CMK (cell line): ENCODE data around the gene ARPIN.
"Not testable (repeated sequence)": the region's sequence is repeated elsewhere in the genome, so short reads cannot be mapped to it uniquely, and the experiment has no call there.

Source experiments
- DNase-seq: peaks from one replicate; pipeline ENCODE4 v3.0.0-alpha.2; 2010; ENCODE audit warnings: low read depth

Gene ARPIN

DNA sequence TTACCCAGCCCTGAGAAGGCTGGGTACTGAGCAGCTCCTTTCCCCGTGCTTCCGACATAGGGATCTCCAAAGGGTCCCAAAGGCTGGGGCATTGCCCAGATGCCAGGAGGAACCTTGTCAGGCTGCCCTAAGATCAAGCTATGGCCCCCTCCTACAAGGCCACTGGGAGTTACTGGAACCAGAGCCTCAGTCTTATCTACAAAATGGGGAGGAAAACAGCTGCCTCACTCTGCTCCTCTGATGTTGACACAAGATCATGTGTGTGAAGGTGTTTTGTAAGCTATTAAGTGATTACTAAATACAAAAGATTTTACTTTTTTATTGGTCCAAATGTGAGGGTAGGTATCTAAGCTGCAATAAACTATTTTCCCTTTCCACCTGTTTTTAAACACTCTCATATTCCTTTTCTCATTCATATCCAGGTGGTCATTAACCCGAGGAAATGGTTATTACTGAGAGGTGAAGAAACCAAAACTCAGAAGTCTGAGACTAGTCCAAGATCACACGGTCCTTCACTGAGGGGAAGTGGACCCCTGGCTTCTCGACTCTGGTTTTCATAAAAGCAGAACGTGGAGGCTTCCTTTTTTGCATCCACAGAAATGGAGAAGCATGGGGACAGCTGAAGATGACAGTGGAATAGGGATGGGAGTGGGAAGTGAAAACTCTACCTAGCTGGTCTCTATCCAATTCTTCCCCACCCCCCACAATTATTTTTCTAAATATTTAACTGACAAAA, 1.7 kb downstream of the ARPIN start:
- no peak for DNase-seq

DNA sequence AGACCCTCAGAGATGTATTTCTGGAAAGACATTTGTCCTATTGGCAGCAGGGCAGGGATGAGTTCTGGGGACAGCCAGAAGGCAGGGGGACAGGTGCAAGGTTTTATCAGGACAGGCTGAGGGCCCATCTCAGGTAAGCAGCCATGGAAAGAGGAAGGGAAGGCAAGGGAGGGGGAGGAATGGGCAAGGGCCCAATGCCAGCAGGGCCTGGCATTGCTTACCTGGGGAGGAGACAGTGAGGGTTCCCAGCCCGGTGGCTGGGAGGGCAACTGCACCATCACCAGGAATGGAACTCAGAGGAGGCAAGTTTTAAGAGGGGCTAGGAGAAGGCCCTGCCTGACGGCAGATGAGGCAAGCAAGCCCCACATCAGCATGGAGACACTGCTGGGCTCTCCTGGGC, 3.1 kb downstream of the ARPIN start:
- DNase-seq: no peak

DNA sequence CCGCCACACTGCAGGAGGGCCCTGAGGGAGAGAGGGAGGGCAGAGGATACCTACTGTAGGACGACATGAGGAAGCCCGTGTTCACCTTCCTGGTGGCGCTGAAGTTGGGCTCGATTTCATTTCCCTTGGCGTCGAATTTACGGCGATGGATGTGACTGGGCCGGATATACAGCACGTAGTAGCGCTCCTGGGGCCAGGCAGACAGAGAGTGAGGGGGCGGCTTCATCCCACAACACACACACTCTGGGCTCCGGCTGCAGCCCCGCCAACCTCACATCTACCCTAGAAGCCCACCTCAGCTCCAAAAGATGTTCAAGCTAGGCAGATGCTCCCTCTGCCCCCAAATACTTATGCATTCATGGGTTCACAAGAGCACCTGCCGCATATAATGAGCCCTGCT, 4.5 kb downstream of the ARPIN start:
- no peak for DNase-seq

DNA sequence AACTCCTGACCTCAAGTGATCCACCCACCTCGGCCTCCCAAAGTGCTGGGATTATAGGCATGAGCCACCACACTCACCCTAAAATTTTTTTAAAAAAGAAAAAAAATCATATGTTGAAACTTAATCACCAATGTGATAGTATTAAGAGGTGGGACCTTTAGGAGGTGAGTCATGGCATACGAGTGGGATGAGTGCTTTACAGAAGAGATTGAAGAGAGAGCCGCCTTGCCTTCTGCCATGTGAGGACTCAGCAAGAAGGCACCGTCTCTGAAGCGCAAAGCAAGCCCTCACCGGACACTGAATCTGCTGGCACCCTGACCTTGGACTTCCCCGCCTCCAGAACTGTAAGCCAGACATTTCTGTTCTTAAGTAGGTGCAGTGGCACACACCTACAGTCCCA, 5.5 kb downstream of the ARPIN start:
- no peak for DNase-seq

DNA sequence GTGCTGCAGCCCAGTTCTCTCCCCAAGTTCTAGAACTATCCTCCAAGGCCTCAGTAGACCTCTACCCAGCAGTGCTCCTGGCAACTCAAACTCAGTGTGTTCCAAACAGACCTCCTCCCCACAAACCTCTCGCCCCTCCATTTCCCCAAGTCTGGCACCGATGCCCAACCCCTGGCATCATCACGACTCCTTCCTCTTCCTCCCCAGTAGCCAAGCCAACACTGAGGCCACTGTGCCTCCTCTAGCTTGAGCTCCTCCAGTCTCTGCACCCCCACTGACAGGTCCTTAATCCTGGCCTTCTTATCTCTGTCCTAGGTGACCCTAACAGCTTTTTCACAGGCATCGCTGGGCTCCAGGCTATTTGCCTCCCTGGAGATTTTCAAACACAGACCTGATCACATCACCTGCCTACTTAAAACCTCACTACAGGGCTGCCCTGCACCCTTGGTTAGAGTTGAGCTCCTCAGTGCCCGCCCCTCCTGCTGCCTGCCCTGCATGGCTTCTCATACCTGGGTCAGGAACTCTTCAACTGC, 6.8 kb downstream of the ARPIN start:
- no peak for DNase-seq

DNA sequence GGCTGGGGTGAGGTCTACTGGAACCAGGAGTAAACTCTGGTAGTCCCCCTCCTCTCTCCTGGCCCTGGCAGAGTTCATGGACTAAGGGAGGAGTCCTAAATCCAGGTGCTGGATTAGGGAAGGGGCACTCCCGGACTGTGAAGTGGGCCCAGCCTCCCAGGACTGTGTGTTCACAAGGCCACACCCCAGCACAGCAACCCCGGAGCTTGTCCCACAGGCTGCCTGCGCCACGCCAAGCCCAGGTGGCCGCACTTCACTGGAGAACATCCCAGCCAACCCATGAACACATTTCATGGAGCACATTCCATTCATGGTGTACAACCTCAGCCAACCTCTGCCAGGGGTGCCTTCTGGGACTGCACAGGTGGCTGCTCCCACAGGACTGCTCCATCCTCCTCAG, 8.2 kb downstream of the ARPIN start:
- DNase-seq: no peak

DNA sequence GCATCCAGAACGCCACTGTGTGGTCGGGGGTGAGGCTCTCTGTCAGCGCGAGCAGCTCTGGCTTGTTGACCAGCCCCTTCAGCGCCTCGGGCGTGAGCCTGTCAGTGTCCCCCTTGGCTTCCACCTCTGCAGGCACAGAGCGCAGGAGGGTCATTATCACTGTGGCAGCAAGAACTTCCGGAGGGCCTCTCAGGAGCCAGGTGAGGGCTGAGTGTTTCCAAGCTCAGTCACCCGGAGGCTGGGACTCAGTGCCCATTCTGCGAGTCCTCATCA, 9.0 kb downstream of the ARPIN start:
- no peak for DNase-seq

DNA sequence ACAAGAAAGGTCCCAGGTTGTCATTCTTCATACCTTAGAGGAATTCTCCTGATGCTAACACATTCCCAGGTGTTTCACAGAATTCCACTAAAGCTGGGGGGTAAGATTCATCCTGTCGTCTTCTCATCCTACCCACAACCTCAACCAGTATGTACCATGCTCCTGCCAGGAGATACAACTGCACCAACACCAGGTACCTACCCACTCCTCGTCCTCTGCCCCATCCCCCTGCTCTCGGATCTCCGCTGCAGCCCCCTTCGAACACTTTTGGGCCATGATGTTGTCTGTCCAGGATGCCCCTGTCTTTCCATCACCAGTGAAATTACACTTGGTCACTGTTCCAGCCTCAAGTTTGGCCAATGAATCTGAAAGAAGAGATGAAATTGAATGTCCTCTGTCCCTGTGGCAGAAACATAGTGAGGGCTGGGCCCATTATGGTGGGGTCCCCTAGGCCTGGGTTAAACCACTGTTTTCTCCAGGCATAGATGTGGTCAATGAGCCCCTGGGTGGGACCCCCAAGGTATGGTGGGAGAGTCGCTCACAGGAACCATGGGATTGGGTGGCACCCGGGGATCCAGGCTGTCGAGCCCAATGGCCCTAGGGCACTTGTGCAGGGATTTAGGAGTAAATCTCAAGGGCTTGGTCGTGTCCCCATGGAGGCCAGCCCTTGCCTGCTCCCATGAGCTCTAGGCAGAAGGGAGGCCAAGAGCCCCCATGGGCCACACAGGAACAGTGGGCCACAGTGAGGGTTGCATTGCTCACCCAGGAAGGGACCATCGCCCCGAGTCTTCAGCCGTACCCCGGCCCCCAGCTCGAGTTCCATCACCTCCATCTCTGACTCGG, 9.5 kb downstream of the ARPIN start:
- no peak for DNase-seq

DNA sequence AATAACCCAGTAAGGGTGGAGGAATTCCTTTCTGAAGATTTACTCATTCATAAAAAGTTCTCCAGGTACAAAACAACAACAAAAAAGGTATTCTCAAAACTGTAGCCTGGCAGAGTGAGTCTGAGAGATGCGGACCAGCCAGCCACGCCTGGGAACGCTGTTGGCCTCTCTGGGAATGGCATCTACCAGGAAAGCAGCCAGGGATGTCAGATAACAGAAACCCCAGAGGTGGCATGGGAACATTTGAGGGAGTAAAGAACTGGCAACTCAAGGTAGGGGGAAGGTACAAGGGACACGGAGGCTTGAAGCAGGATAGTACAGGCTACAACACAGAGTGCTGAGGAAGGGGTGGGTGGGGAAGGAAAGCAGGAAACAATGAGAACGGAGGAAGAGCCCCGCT, 11.9 kb downstream of the ARPIN start:
- no peak for DNase-seq

DNA sequence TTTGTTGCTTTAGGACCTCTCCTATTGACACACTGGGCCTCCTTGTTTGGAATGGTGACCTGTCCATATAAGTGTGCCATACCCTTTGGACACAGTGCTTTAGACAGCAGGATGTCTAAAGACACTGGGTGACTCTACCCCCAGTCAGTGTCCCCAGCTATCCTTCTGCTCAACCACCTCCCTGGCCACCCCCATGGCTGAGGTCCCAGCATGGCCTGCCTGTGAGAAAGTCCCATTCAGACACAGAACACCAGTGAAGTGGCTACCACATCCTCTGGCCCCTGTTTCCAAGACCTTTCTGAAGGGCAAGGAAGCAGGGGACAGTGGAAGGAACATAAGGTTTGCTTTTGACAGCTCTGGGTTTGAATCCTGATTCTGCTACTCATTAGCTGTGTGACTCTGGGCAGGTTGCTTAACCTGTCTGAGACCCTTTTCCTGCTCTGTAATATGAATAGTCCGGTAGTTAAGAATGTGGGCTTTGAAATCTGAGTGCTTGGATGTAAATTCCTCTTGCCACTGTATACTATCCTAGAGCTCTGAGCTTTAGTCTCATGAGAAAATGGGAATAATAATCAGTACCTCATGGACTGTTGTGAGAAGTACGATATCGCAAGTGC, 12.7 kb downstream of the ARPIN start:
- DNase-seq: no peak

DNA sequence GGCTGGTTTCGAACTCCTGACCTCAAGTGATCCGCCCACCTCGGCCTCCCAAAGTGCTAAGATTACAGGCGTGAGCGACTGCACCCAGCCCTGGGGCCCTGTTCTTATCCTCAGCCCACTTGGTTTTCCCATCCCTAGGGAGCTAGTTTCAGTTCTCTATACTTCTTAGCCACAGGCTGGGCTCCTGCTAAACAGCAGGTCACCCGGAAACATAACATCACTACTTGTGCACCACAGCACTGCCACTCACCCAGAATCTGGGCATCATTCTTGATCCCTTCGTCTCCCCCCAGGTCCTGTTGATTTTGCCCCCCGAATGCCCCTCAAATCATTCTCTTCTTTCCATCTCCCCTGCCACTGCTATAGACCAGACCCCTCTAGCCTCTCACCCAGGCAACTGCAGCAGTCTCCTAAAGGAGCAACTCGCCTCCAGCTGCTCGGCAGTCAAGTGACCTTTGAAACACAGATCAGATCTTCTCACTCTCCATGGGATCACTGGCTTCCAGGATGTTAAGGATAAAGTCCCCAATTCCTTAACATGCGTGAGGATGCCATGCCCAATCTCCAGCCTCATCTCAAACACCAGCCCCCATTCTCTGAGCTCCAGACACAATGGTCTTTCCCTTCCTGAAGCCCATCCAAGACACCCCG, 13.3 kb downstream of the ARPIN start:
- no peak for DNase-seq

DNA sequence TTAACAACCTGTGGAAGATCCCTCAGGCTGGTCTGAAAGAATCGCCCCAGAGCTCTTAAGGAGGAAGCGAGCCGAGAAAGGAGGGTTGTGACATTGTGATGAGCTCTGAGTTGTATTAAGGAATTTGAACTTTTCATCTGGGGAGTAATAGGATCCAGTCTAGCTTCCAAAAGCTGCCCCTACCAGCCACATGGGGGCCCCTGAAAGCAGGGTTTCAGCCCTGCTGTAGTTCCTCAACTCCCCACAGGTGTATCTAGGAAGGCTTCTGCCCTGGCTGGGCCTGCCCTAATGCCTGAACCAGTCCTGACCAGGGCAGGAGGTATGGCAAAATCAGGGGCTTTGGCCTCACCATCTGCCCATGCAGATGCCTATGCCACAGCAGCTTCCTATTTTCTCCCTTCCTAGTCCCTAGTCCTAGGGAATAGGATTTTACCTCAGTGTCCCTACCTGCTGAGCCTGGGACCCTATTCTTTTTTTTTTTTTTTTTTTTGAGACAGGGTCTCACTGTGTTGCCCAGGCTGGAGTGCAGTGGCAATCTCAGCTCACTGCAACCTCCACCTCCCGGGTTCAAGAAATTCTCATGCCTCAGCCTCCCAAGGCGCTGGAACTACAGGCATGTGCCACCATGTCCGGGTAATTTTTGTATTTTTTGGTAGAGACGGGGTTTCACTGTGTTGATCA, 14.0 kb downstream of the ARPIN start:
- DNase-seq: peak; percentile 34

DNA sequence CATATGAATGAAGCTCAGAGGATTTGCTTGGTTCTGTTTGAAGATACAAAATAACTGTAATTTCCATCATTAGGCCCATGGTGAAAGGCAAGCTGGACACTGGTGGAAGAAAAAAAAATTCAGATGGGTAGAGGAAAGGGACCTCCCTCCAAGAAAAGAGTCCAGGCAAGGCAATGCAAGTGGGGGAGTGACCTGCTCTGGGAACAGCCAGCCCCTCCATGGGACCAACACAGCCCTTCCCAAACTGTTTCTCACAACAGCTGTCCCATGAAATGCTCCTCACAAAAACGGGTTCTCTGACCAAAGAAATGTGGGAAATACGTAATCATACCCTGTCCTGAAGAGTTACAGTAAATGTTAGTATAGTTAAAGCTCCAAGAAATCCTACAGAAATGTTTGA, 14.6 kb downstream of the ARPIN start:
- DNase-seq: no peak

DNA sequence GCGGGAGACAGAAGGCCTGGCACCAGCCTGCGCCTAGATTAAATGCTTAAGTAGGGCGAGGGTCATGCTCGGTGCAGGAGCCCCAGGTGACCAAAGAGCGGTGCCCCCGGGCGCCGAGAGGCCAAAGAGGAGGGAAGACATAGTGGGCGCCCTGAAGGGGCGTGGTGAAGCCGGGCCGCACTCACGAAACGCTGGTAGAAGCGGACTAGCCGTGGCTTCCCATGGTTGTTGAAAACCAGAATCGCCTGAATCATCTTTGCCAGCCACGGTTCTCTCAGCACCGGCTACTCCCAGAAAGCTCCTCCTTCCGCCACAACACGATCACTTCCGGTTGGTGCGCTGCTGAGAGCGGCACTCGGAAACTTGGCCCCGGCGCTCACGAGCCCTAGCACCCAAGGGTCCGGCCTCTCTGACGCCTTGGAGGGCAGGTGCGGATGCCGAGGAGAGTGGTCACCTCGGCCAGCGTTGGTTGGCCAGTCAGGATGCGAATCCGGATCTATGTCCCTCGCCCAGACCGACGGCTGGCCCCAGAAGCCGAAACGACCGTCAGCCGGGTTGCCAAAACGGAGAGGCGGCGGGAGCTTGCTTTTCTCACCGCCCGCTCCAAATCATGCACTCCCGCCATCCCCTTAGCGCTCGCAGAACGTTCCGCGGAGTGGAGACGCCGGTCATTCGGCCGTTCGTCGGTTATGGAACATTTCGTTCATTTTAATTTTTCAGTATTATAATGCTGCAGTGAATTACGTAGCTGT, 18.9 kb downstream of the ARPIN start, which contains the start of gene AP3S2:
Gene AP3S2 (minus strand): TSS at position 299 of the 752 bp plus-strand sequence. CDS start 45 bp downstream, at position 254.
- DNase-seq: peak; percentile 89

DNA sequence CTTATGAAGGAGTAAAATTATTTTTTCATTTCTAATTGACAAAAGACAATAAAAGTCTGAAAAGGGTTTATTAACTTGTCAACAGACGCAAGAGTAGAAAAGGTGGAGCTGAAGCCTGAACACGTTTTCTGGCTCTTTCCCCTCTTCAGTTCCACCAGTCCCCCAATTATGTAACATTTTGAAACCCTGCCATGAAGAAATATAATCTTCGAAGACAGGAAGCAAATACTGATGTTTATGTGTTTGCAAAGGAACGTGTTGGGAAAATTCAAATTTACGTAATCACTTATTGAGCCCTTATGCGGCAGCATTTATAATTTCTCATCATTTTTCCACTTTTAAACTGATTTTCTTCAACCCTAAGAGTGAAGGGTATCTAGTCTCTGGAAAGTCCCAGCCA, 19.7 kb downstream of the ARPIN start:
- no peak for DNase-seq

DNA sequence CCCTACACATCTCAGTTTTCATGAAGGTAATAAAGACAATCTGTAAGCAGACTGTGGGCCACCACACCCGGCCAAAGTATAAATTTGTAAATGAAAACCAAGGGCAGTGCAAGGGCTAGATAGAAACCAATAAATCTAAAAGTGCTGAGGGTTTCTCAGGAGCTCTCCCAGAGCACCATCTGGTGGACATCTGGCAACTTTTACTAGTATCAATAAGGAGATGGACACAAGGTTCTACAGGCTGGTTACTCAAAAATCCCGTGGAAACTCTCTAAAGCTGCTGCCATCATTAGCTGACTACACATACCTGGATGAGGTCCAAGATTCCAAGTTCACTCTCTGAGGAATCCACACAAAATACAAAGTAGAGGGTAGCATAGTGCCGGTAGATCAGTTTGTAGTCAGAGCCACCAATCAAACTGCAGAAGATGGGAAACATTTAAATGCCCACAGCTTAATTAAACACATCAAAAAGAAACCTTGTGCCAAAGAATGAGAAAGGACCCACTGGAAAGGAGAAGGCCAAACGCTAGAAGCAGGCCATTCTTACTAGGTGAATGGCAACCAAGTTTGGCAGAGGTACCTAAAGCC, 24.4 kb downstream of the ARPIN start:
- DNase-seq: peak; percentile 4

DNA sequence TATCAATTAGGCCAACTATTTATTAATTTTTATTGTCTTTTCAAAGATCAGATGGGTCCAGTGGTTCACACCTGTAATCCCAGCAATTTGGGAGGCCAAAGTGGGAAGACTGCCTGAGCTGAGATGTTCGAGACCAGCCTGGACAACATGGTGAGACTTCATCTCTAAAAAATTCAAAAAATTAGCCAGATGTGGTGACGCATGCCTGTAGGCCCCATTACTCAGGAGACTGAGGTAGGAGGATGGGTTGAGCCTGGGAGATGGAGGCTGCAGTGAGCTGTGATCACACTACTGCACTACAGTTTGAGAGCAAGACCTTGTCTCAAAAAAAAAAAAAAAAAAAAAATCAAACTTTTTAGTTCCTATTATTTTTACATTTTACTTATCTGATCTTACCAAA, 27.1 kb downstream of the ARPIN start:
- no peak for DNase-seq

DNA sequence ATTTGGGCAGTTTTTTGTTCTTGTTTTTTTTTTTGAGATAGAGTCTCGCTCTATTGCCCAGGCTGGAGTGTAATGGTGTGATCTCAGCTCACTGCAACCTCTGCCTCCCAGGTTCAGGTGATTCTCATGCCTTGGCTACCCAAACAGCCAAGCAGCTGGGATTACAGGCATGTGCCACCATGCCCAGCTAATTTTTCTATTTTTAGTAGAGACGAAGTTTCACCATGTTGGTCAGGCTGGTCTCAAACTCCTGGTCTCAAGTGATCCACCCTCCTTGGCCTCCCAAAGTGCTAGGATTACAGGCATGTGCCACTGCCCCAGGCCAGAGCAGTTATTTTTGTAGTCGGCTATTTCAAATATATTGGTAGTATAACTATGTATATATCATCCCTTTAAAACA, 27.6 kb downstream of the ARPIN start:
- DNase-seq: not testable (repeated sequence)

DNA sequence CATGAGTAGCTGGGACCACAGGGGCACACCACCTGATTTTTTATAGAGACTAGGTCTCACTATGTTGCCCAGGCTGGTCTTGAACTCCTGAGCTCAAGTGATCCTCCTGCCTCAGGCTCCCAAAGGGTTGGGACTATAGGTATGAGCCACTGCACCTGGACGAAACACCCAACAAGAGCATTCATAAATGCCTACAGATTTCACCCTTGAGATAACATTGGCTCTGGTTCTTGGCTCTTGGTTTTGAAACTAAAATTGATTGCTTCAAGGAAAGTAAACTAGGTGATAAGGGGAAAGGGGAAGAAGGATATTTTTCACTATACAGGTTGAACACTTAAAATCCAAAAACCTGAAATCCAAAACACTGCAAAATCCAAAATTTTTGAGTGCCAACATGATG, 29.2 kb downstream of the ARPIN start:
- DNase-seq: no peak

DNA sequence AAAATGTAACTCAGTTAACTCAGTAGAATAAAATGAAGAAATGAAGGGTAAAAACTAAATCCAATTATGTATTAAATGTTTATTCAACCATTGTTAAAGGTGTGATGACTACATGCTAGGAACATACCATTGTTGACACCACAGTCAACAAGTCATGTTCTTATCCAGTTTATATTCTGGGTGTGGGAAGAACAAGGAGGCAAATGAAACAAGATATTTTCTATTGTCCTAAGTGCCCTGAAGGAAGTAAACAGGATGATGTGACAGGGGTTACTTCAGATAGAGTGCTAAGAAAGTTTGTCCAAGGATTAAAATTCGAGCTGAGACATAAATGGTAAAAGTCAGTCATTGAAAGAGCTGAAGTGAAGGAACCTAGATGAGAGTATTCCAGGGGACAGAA, 32.0 kb downstream of the ARPIN start:
- DNase-seq: no peak

DNA sequence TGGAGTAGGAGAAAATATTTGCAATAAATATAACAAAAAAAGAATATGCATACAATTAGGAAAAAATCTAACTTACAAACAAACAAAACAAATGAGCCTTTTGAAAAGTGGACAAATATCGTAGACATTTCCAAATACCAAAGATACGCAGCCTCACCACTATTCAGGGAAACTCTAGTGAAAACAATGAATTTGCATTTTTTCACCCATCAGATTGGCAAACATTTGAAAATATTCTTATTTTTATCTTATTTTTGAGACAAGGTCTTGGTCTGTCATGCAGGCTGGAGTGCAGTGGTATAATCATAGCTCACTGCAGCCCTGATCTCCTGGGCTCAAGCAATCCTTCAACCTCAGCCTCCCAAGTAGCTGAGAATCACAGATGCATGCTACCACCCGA, 34.4 kb downstream of the ARPIN start:
- no peak for DNase-seq
